ENCODE measurements around the gene FAM222B.
"Not testable (repeated sequence)": the region's sequence is repeated elsewhere in the genome, so short reads cannot be mapped to it uniquely, and the experiment has no call there.

Gene FAM222B

GRCh38 chr17:28828294-28829040 is 14.1 kb downstream of the FAM222B start:
- no peak for DNase-seq

DNA sequence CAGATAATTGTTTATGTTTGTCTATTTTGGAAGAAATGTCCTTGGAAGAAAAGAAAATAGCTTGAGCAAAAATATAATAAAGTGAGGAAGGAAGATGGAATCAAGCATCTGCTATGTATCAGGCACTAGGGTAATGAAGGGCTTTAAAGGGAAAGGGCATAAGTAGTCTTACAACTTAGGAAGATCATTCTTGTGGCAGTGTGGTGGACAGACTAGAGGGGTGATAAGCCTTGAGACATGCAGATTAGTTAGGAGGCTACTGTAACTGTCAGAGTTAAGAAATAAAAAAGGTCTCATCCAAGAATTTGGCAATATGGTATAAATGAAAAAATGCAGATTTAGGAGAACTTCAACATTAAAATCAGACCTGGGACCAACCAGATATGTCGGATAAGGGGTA is 14.9 kb downstream of the FAM222B start:
- no peak for DNase-seq

GRCh38 chr17:28819582-28819981 is 23.0 kb downstream of the FAM222B start:
- no peak for DNase-seq

- DNase-seq = no peak
Observed at GRCh38 chr17:28818819-28819221, 23.8 kb downstream of the FAM222B start.

GRCh38 chr17:28816540-28816939 is 26.1 kb downstream of the FAM222B start:
- no peak for DNase-seq

DNA sequence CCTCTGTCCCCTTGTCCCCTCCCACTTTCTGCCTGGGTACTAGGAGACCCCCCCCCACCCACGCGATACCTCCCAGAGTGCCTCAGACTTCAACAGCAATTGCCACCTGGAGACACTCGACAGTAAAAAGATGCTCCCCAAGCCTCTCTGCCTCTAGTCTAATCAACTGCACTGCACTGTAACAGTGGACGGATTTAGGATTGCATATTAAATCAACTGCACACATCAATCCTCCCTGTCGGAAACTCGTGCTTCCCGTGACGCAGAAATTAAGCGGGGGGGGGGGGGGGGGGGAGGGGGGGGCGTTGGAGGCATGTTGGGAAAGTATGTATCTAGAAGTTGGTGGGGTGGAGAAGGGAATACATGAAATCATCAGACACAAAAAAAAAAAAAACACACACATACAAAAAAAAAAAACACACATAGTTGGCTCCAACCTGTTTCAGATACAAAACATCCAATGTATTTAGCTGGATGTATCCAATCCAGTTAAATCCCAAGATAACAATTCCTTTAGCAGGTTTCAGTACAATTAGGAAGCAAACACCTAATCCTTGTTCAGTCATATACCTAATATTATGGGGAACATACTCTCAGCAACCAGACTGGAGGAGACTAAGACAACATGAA is 29.7 kb downstream of the FAM222B start:
- peak; percentile 98 for DNase-seq

DNA sequence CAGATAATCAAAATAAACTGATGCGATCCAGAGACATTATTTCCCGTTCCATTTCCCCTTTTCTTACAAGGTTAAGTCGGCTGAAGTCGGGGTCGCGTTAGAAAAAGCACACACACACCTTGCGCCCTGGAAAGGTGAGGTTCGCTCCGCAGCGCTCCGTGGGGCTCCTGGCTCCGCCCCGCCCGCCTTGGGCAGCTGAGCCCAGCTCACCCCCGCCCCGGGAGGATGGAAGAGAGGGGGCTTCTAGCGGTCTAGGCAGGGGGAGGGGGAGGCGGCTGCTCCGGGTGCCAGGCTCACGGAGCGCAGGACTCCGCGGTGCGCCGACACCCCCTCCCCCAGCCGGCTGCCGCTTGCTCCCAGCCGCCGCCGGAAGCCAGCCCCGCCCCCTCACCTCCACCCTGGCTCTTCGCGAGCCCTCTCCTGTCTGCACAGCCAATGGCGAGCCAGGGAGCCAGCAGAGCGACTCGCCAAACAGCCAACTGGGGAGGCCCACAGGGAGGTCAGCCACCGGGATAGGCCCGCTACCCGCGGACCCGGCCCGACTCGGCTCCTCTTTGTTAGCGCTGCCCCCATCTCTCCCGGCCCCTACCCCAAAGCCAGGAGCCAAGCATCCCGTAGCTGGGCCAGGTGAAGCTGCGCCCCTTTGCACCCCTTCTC is 30.4 kb downstream of the FAM222B start:
- DNase-seq = peak; percentile 98

GRCh38 chr17:28811651-28812090 is 30.9 kb downstream of the FAM222B start:
- peak; percentile 79 for DNase-seq

DNA sequence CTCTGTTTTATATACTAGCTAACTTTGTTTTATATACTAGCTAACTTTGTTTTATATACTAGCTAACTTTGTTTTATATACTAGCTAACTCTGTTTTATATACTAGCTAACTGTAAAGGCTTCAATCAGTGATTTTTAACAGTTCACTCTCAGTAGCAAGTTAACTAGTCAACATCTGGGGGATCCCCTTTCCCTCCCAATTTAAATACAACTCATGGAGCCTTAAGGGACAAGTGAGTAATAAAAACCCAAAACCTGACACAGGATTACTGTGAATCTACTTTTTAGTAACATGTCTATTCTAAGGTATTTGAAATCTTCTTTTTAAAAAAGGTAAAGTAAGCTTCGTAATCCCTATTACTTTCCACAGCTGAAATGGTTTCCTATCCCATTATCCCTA is 32.2 kb downstream of the FAM222B start:
- no peak for DNase-seq

DNA sequence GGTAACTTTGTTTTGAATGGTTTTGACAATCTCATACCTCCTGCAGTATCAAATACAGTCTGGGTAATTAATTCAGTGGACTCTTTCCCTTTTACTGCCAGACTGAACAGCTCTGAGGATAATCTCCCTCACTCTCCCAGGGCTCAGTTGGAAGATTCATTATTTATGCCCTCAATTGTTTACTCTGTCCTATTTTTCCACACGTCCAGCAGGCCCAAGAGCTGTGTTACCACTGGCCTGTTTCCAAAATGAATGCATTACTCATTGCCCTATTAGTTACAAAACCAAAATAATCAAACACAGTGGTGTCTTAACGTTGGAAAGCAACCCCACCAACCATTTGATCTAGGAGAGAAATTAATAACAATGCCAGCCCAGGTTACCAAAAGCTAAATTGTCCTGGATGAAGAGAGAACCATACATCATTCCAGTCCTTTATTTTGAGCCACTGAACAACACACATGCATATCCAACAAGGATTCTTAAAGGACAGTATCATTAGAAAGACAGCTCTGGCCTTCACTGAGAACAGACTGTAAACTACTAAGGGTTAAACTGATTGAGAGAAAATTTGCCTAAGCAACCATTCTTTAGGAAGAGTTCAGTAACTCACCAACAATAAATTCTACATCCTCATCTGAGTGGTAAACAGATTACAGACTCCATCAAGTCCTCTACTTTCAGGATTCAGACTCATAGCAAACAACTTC is 34.5 kb downstream of the FAM222B start:
- peak; percentile 56 for DNase-seq

DNA sequence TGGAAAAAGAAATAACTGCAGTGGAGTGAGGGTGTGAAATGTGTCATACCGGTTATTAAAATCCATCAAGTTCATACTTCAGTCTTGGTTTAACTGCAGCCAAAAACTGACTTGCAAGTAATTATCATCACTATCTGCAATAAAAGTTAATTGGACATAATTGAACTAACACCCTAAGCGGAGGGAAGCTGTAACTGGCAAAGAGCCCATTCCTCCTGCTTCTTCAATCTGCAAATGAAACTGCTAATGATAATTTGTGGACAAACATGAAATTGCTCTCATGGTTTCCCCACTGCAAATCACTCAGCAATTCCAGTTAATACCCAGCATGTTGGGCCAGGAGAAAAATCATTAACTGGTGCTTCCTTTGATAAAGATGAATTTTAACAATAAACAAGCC is 46.5 kb downstream of the FAM222B start:
- DNase-seq = no peak

- DNase-seq = not testable (repeated sequence)
Observed at GRCh38 chr17:28794846-28795441, 47.6 kb downstream of the FAM222B start.

GRCh38 chr17:28792877-28793661 is 49.5 kb downstream of the FAM222B start:
- peak; percentile 83 for DNase-seq

- no peak for DNase-seq
Observed at GRCh38 chr17:28788100-28788499, 54.5 kb downstream of the FAM222B start.

DNA sequence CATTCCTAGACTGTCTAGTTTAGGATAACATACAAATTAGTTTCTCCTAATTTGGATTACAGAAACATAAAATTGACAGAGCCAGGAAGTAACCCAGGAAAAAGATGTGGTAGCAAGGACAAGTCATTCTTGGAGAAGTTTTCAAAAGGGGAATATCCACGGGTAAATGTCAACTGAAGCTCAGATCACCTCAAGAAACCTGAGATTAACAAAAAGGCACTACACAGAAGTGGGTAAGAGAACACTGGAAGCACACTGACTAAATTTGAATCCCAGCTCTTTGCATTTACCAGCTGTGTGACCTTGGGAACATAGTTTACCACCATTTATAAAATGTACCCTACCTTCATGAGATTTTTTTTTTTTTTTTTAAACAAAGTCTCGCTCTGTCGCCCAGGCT is 59.4 kb downstream of the FAM222B start:
- DNase-seq = no peak

GRCh38 chr17:28779601-28780000 is 63.0 kb downstream of the FAM222B start:
- not testable (repeated sequence) for DNase-seq

DNA sequence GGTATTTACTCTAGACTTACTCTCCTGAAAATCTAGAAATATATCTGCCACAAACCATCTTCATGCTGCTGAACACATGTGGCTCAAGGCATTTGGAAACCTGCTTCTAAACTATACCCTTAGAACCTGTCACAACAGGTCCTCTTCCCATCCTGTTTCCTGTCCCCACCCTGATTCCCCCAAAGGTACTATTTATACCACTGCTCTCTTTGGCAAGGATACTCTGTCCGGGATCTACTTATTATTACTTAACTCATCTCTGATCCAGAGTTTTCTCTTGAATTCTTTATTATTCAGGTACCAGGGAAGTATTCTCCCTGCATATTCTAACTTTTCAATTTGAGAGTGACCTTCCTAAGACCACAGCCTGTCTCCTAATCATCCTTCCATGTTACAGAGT is 65.4 kb downstream of the FAM222B start:
- DNase-seq = no peak

GRCh38 chr17:28774206-28774605 is 68.4 kb downstream of the FAM222B start:
- DNase-seq = no peak

DNA sequence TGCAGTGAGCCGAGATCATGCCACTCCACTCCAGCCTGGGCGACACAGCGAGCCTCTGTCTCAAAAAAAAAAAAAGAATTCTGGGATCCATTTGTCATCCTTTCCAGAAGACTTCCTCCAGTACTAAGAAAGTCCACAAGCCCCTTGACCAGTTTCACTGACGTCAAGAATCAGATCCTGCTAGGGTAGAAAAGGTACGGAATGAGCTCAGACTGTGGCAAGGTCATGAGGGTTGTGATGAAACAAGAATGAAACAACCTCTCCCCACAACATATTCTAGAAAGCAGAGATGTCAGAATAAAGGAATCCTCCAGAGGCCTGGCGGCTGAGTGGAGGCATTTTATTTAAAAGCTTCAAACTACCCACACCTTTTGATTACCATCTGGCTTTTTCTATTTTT is 68.9 kb downstream of the FAM222B start:
- no peak for DNase-seq

- DNase-seq = no peak
Observed at GRCh38 chr17:28765038-28765437, 77.6 kb downstream of the FAM222B start.

DNA sequence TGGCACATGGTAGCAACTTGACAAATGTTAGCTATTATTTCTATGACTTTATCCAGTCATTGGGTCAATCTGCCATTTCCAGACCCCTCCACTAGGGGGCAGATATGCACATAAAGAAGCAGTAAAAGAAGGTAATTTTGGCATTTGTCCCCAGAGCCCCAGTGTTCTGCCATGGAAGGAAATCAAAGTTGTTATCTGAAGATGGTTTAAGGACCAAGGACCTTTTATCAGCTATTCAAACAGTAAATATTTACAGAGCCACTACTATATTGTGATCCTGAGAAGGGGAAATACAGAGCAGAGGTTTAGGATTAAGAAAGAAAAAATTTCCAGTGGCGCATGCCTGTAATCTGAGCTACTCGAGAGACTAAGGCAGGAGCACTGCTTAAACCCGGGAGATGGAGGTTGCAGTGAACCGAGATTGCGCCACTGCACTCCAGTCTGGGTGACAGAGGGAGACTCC is 78.8 kb downstream of the FAM222B start:
- peak; percentile 83 for DNase-seq
